Ureter (tissue), 1 donor: Measurements from ENCODE around the gene PLA2G12B. TPM values are rescaled to one million over a fixed set of nuclear protein-coding genes. Genes with fewer than 3 reads are reported as not detected.

Source experiments
- DNase-seq: peaks from one replicate; pipeline ENCODE4 v3.0.0-alpha.2; 2020; ENCODE audit warnings: low spot score
- total RNA-seq: library from RNA; stranded (reverse); gene quantifications from one replicate; pipeline ENCODE4 v1.2.4, GENCODE V29; 2023
- donor health status: DM: yes; HTN: yes; CAD: no.

The PLA2G12B gene
- total RNA-seq, 1 donor from 2014 or later: not detected

DNA sequence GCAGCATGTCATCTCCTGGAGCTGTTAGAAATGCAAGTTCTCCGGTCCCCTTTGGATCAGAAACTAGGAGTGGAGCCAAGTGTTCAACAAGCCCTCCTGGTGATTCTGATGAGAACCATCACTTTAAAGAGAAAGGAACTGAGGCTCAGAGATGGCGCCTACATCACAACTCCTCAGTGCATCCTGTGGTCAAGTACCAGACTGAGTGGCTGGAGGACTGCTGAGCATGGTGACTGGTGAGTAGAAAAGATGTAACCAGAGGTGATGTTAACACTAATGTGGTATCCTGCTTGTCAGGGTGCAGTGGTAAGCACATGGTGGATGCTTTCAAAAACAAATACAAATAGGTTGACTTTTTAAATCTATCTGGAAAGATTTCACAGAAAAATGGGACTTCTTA lies 64.5 kb downstream of the PLA2G12B start:
- no peak for DNase-seq

DNA sequence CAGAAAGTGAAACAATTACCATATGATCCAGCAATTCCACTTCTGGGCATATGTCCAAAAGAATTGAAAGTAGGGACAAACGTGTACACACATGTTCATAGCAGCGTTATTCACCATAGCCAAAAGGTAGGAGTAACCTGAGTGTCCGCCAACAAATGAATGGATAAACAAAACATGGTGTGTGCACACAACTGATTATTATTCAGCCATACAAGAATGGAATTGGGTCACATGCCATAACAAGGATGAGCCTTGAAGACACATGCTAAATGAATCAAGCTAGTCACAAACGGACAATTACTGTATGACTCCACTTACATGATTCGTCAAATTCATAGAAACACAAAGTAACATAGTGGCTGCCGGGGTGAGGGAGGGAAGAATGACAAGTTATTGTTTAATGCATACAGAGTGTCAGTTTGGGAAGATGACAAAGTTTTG lies 65.2 kb downstream of the PLA2G12B start:
- no peak for DNase-seq

DNA sequence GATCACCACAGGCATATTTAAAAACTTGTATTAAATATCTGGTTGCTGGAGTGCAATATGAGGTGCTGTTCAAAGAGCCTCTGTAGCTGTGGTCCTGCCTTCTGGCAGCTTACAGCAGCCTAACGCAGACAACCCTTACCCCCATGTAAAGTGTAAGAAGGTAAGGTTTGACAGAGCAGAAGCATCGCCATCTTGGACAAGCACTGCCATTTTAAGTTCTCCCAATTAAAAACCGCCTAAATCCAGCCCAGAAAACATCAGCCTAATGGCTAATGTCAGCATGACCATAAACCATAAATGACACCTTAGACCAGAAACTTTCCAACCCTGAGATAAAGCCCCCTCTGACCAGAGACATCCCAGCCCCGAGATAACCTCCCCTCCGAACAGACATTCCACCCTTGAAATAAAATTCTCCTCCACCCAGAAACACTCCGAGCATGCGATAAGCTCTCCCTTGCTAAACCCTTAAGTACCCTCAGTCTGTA lies 66.4 kb downstream of the PLA2G12B start:
- no peak for DNase-seq

DNA sequence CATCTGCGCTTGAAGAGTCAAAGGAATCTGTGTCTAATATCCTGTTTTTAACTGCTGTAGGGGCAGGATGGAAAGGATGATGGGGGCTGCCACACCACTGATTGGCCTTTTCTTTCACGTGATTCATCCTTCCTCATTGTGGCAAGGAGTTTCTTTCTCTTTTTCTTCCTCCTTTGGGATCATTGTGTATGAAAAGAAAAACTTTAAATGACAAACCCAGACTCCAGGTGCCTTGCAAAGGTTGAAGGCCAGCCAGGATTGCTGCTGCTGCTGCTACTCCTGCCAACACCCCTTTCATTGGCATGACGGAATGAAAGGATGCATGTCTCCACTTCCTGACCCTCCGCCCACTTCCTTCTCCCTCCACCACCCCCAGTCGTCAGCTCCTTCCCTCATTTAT lies 67.6 kb downstream of the PLA2G12B start:
- DNase-seq: no peak

DNA sequence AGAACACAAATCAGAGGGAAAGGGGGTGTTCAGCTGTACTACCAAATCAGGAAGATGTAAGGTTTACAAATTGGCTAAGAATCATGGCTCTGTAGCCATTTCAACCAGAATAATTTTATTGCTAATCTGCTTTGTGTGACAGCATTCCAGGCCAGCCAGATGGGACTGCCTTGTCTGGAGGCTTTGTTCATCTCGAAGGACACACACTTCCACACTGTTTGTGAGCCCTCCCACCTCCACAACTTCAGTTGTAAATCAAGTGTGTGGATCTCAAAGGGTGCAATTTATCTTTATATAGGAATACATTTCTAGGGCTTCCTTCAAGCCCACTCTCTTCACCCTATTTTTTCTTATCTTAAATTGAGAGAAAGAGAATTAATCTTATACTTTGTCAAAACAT lies 68.0 kb downstream of the PLA2G12B start:
- no peak for DNase-seq

DNA sequence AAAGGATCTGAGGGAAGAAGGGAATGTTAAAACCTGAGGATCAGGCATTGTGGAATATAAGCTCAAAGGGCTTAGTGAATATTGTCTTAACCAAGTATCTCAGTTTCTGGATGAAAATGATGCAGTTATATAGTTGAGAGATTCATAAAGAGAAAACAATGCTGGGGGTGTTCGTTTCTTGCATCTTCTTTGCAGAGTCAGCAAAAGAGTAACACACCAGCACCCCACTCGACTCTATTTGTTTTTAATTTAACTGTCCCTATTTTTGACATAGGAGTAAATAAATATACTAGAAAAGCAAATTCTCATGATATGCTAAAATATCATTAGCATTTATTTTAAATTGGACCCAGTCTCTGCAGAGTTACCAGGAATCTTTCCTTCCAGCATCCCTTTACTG lies 68.7 kb downstream of the PLA2G12B start:
- DNase-seq: no peak

Other genes with a start within 250 kb of the PLA2G12B start
- gene OIT3, start 61.1 kb downstream of the PLA2G12B start, total RNA-seq: 0.23 TPM
- gene P4HA1, start 142.1 kb upstream of the PLA2G12B start, total RNA-seq: 25.0 TPM
- 2.5 TPM for gene NUDT13, start 155.6 kb upstream of the PLA2G12B start, total RNA-seq
- gene ECD, start 213.2 kb upstream of the PLA2G12B start, total RNA-seq: 39.1 TPM
- 32.9 TPM for gene FAM149B1, start 213.3 kb upstream of the PLA2G12B start, total RNA-seq